NOMO-1 treated with dmso at 0.1 percent for 144 hours (cell line): ENCODE measurements around the gene TTLL12.

Experiments used
- DNase-seq: peaks from one replicate; lab custom pipeline; 2025; ENCODE audit not compliant: unreplicated experiment; lab: John Stamatoyannopoulos, UW

TTLL12 gene

GRCh38 chr22:43174941-43175531 is 11.9 kb downstream of the TTLL12 start:
- no peak for DNase-seq

- no peak for DNase-seq
These were observed 12.8 kb downstream of the TTLL12 start for GRCh38 chr22:43173976-43174720.

GRCh38 chr22:43173566-43173965 is 13.4 kb downstream of the TTLL12 start:
- DNase-seq: no peak

GRCh38 chr22:43172191-43172590 is 14.7 kb downstream of the TTLL12 start:
- DNase-seq: no peak

- no peak for DNase-seq
These were observed 15.3 kb downstream of the TTLL12 start for GRCh38 chr22:43171607-43172006.

- no peak for DNase-seq
These were observed 15.9 kb downstream of the TTLL12 start for GRCh38 chr22:43171019-43171491.

GRCh38 chr22:43170131-43170480 is 16.8 kb downstream of the TTLL12 start:
- no peak for DNase-seq

- no peak for DNase-seq
These were observed 17.4 kb downstream of the TTLL12 start for GRCh38 chr22:43169310-43170130.

- DNase-seq: no peak
These were observed 18.2 kb downstream of the TTLL12 start for GRCh38 chr22:43168471-43169309.

- no peak for DNase-seq
These were observed 19.8 kb downstream of the TTLL12 start for GRCh38 chr22:43167001-43167589.

GRCh38 chr22:43166132-43166930 is 20.6 kb downstream of the TTLL12 start:
- no peak for DNase-seq

GRCh38 chr22:43164636-43165035 is 22.3 kb downstream of the TTLL12 start:
- DNase-seq: no peak

- no peak for DNase-seq
These were observed 23.6 kb downstream of the TTLL12 start for GRCh38 chr22:43163241-43163795.

- no peak for DNase-seq
These were observed 24.4 kb downstream of the TTLL12 start for GRCh38 chr22:43162412-43163150.

- DNase-seq: no peak
These were observed 26.3 kb downstream of the TTLL12 start for GRCh38 chr22:43160497-43161126.

GRCh38 chr22:43159484-43160178 is 27.3 kb downstream of the TTLL12 start:
- no peak for DNase-seq

GRCh38 chr22:43158778-43159483 is 28.0 kb downstream of the TTLL12 start:
- DNase-seq: no peak
